ENCODE measurements around the gene ZNF507.

DNA sequence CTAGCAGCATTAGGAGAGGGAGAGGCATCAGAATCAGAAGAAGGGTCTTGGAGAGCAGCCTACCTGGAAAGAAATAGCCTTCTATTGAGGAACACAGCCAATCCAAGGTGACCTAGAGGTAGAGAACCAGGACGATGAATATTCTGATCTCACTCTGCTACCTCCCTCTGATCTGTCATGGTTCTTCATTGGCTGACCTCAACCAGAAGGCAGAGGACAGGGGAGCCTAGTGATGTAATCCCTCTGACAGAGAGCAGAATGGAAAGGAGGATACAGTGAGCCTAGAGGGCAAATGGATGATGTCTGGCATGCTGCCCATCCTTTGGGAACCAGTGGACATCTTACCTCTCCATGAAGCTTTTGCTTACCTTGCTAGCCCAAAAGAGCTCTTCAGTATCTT lies 3.6 kb downstream of the ZNF507 start:
- TF ChIP-seq, protein P1, sequence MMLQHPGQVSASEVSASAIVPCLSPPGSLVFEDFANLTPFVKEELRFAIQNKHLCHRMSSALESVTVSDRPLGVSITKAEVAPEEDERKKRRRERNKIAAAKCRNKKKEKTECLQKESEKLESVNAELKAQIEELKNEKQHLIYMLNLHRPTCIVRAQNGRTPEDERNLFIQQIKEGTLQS (IDR thresholded peaks at IDR 0.05): no peak
- TF ChIP-seq, protein P1 (CRISPR knock-in tag; conservative IDR thresholded peaks at IDR 0.05): no peak
- TF ChIP-seq NBN (IDR thresholded peaks at IDR 0.05; ENCODE audit: low read depth) (no peak), TEAD4 (IDR thresholded peaks at IDR 0.05; ENCODE audit: low read length) (no peak), TEAD4 (CRISPR knock-in tag; IDR thresholded peaks at IDR 0.05; ENCODE audit: borderline replicate concordance) (no peak), ZNF561 (CRISPR knock-in tag; conservative IDR thresholded peaks at IDR 0.05) (no peak)
- TF ChIP-seq, protein P2, sequence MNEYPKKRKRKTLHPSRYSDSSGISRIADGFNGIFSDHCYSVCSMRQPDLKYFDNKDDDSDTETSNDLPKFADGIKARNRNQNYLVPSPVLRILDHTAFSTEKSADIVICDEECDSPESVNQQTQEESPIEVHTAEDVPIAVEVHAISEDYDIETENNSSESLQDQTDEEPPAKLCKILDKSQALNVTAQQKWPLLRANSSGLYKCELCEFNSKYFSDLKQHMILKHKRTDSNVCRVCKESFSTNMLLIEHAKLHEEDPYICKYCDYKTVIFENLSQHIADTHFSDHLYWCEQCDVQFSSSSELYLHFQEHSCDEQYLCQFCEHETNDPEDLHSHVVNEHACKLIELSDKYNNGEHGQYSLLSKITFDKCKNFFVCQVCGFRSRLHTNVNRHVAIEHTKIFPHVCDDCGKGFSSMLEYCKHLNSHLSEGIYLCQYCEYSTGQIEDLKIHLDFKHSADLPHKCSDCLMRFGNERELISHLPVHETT (CRISPR knock-in tag; conservative IDR thresholded peaks at IDR 0.05 in 1 of 2, IDR thresholded peaks at IDR 0.05 in 1 of 2): no peak
- TF ChIP-seq, protein P3, sequence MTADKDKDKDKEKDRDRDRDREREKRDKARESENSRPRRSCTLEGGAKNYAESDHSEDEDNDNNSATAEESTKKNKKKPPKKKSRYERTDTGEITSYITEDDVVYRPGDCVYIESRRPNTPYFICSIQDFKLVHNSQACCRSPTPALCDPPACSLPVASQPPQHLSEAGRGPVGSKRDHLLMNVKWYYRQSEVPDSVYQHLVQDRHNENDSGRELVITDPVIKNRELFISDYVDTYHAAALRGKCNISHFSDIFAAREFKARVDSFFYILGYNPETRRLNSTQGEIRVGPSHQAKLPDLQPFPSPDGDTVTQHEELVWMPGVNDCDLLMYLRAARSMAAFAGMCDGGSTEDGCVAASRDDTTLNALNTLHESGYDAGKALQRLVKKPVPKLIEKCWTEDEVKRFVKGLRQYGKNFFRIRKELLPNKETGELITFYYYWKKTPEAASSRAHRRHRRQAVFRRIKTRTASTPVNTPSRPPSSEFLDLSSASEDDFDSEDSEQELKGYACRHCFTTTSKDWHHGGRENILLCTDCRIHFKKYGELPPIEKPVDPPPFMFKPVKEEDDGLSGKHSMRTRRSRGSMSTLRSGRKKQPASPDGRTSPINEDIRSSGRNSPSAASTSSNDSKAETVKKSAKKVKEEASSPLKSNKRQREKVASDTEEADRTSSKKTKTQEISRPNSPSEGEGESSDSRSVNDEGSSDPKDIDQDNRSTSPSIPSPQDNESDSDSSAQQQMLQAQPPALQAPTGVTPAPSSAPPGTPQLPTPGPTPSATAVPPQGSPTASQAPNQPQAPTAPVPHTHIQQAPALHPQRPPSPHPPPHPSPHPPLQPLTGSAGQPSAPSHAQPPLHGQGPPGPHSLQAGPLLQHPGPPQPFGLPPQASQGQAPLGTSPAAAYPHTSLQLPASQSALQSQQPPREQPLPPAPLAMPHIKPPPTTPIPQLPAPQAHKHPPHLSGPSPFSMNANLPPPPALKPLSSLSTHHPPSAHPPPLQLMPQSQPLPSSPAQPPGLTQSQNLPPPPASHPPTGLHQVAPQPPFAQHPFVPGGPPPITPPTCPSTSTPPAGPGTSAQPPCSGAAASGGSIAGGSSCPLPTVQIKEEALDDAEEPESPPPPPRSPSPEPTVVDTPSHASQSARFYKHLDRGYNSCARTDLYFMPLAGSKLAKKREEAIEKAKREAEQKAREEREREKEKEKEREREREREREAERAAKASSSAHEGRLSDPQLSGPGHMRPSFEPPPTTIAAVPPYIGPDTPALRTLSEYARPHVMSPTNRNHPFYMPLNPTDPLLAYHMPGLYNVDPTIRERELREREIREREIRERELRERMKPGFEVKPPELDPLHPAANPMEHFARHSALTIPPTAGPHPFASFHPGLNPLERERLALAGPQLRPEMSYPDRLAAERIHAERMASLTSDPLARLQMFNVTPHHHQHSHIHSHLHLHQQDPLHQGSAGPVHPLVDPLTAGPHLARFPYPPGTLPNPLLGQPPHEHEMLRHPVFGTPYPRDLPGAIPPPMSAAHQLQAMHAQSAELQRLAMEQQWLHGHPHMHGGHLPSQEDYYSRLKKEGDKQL (CRISPR knock-in tag; IDR thresholded peaks at IDR 0.05; ENCODE audit: borderline replicate concordance): no peak
- TF ChIP-seq, protein P4, sequence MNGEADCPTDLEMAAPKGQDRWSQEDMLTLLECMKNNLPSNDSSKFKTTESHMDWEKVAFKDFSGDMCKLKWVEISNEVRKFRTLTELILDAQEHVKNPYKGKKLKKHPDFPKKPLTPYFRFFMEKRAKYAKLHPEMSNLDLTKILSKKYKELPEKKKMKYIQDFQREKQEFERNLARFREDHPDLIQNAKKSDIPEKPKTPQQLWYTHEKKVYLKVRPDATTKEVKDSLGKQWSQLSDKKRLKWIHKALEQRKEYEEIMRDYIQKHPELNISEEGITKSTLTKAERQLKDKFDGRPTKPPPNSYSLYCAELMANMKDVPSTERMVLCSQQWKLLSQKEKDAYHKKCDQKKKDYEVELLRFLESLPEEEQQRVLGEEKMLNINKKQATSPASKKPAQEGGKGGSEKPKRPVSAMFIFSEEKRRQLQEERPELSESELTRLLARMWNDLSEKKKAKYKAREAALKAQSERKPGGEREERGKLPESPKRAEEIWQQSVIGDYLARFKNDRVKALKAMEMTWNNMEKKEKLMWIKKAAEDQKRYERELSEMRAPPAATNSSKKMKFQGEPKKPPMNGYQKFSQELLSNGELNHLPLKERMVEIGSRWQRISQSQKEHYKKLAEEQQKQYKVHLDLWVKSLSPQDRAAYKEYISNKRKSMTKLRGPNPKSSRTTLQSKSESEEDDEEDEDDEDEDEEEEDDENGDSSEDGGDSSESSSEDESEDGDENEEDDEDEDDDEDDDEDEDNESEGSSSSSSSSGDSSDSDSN (IDR thresholded peaks at IDR 0.05; ENCODE audit: borderline replicate concordance in 1 of 2, low read depth in 2 of 2, low read length in 2 of 2): no peak
